AG04450 (cell line): Measurements from ENCODE around the gene AGFG1. TPM values are rescaled to one million over a fixed set of nuclear protein-coding genes. Genes with fewer than 3 reads are reported as not detected.

Experiments
- CTCF ChIA-PET: fragments of 300-600, 350-600 bp; formaldehyde crosslinking; extraction: SDS; loops from one replicate; lab custom pipeline; 2022; ENCODE audit warnings: antibody characterized with exemption, inconsistent platforms; lab: Charles Lee
- POLR2A ChIA-PET: fragments of 350-600 bp; formaldehyde crosslinking; extraction: SDS; loops from one replicate; lab custom pipeline; 2021; ENCODE audit warnings: antibody characterized with exemption, inconsistent platforms; lab: Yijun Ruan, JAX
- DNase-seq: peaks from one replicate; pipeline ENCODE4 v3.0.0-alpha.2; 2011; ENCODE audit warnings: low read depth, low spot score
- H3K27ac ChIP-seq: one replicate; pipeline ENCODE4 v1.5.1; 2012; ENCODE audit warnings: low read depth, low read length, control low read depth
- H3K27me3 ChIP-seq: one replicate; pipeline ENCODE4 v1.6.0; 2012; ENCODE audit warnings: low read length; ENCODE audit not compliant: control insufficient read depth, insufficient read depth
- H3K4me3 ChIP-seq: 2 replicates; pipeline ENCODE4 v1.5.1; 2011; ENCODE audit warnings: mild to moderate bottlenecking, low read depth, low read length, control low read depth
- H3K9me3 ChIP-seq: 2 replicates; pipeline ENCODE4 v1.5.1; 2012; ENCODE audit warnings: low read length; ENCODE audit not compliant: control insufficient read depth, insufficient read depth
- polyA plus RNA-seq: library from polyadenylated mRNA; depleted of rRNA; stranded (reverse); fragments of >200 nt; gene quantifications from 2 replicates; pipeline ENCODE4 v1.2.3, GENCODE V29; 2011
- TF ChIP-seq, protein P1 (sequence below): IDR thresholded peaks from 2 replicates; pipeline ENCODE4 v1.5.1; 2011; ENCODE audit warnings: low read depth, low read length, control low read depth, inconsistent platforms

Gene AGFG1
- polyA plus RNA-seq, 1 experiment: 139 TPM

DNA sequence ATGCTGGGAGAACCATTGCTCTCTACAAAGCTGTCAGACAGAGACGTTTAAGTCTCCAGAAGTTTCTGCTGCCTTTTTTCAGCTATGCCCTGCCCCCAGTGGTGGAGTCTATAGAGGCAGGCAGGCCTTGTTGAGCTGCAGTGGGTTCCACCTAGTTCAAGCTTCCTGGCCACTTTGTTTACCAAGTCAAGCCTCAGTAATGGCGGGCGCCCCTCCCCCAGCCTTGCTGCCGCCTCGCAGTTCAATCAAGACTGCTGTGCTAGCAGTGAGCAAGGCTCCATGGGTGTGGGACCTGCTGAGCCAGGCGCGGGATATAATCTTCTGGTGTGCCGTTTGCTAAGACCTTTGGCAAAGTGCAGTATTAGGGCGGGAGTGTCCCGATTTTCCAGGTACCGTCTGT, 74.0 kb downstream of the AGFG1 start:
- no peaks in the 10 kb centered on the region; the same call in 1 of the 2 replicates for H3K9me3 ChIP-seq
- no peak for DNase-seq
- TF ChIP-seq, protein P1, sequence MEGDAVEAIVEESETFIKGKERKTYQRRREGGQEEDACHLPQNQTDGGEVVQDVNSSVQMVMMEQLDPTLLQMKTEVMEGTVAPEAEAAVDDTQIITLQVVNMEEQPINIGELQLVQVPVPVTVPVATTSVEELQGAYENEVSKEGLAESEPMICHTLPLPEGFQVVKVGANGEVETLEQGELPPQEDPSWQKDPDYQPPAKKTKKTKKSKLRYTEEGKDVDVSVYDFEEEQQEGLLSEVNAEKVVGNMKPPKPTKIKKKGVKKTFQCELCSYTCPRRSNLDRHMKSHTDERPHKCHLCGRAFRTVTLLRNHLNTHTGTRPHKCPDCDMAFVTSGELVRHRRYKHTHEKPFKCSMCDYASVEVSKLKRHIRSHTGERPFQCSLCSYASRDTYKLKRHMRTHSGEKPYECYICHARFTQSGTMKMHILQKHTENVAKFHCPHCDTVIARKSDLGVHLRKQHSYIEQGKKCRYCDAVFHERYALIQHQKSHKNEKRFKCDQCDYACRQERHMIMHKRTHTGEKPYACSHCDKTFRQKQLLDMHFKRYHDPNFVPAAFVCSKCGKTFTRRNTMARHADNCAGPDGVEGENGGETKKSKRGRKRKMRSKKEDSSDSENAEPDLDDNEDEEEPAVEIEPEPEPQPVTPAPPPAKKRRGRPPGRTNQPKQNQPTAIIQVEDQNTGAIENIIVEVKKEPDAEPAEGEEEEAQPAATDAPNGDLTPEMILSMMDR: peak; percentile 12; the same call in 1 of the 2 replicates
- H3K27me3 ChIP-seq: no peaks in the 10 kb centered on the region
- H3K27ac ChIP-seq: no peak overlapping the region
- no peak overlapping the region for H3K4me3 ChIP-seq
- ChIA-PET POLR2A (no interaction called here), CTCF (interaction anchor here (1.0 to 1.3 kb wide), 2 partner anchors 14 to 75 kb away, joined by 3 to 4 read pairs; no protein-coding TSS in a partner anchor)

DNA sequence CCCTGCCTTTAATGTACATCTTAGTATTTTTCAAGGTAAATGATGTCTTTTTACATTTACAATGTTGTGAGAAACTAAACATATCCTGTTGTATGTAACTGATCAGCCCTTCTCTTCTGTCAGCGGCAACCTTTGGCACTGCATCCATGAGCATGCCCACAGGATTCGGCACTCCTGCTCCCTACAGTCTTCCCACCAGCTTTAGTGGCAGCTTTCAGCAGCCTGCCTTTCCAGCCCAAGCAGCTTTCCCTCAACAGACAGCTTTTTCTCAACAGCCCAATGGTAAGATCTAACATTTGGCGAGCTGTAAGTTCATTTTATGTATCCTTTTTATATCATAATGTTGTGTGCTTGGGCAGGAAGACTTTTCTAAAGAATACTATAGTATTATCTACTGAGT, 79.9 kb downstream of the AGFG1 start:
- no peaks in the 10 kb centered on the region for H3K27me3 ChIP-seq
- TF ChIP-seq, protein P1: no peak
- ChIA-PET POLR2A (no interaction called here), CTCF (interaction anchor here (0.7 to 1.5 kb wide), 2 partner anchors 13 to 106 kb away, joined by 4 read pairs; no protein-coding TSS in a partner anchor)
- DNase-seq: no peak
- no peak overlapping the region for H3K27ac ChIP-seq
- H3K4me3 ChIP-seq: no peak overlapping the region
- no peaks in the 10 kb centered on the region for H3K9me3 ChIP-seq

DNA sequence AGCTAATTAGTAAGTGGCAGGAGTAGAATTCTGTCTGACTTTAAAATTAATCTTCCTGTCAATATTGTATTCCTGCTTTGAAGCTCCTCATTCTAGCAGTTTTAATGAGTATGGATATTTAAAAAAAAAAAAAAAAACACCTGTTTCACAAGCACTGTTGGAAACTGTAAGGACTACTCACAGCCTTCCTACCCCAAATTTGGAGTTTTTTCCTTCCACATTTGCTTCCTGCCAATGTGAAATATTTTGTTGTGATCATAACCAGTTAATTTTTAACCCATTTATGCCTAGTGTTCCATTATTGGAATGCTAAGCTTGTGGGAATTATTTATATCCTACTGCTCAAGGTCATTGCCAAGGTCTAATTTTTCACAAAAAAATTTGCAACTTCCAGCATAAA, 90.6 kb downstream of the AGFG1 start:
- H3K27me3 ChIP-seq: no peaks in the 10 kb centered on the region
- ChIA-PET CTCF (interaction anchor here (0.6 to 1.1 kb wide), 3 partner anchors 16 to 157 kb away, joined by 3 to 4 read pairs (median 3); no protein-coding TSS in a partner anchor), POLR2A (no interaction called here)
- H3K27ac ChIP-seq: no peak overlapping the region
- TF ChIP-seq, protein P1: no peak
- no peak overlapping the region for H3K4me3 ChIP-seq
- H3K9me3 ChIP-seq: no peaks in the 10 kb centered on the region
- DNase-seq: no peak

DNA sequence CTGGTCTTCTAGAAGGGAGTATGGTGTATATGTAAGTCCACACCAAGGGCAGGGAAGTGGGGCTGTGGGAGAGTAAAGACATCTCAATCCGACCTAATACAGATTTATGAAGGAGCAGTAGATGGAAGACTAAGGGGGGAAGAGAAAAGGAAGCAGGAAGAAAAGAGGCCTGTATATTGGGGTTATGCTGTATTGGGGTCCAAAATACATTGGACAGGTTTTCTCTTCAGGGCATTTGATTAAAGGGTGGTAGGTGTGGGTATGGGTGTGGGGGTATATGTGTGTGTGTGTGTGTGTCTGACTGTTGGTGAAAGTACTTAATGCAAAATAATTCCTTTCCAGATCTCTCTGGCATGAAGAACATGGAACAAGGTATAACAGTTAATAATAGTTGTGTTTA, 93.1 kb downstream of the AGFG1 start:
- ChIA-PET POLR2A (no interaction called here), CTCF (interaction anchor here (0.8 to 1.9 kb wide), 4 partner anchors 93 to 201 kb away, joined by 3 to 6 read pairs (median 4); partner anchors contain the start of gene AGFG1)
- no peak overlapping the region for H3K27ac ChIP-seq
- no peaks in the 10 kb centered on the region for H3K9me3 ChIP-seq
- no peak overlapping the region for H3K4me3 ChIP-seq
- TF ChIP-seq, protein P1: no peak
- no peaks in the 10 kb centered on the region for H3K27me3 ChIP-seq
- DNase-seq: no peak

DNA sequence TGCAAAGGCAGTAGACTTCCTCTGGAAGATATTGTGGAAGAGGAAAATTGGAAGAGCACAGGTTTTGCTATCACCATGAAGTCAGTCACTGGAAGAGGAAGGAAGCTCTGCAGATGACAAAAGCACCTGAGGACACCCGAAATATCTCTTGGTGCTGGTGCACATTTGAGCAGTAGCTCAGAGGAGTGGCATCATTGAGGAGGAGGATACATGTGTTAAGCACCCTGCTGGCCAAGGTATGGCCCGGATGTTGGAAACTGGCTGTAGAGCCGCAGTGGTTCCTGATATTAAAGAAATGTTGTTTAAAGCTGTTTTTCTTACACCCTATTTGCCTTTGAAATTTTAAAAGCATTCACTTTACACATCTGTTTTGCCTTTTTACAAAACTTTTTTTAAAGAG, 94.1 kb downstream of the AGFG1 start:
- ChIA-PET POLR2A (no interaction called here), CTCF (interaction anchor here (1.9 kb wide), 1 partner anchor 200 kb away, joined by 4 read pairs; no protein-coding TSS in a partner anchor)
- Histone ChIP-seq H3K27me3 (no peaks in the 10 kb centered on the region), H3K9me3 (no peaks in the 10 kb centered on the region), H3K27ac (no peak overlapping the region), H3K4me3 (no peak overlapping the region)
- DNase-seq: no peak
- TF ChIP-seq, protein P1: no peak
